B cell (primary cell): ENCODE results near the gene STPG3. TPM values are rescaled to one million over a fixed set of nuclear protein-coding genes. Genes with fewer than 3 reads are reported as not detected.

Source experiments
- ATAC-seq: fragments of 200-7000 bp; cut with Tn5 transposase; one replicate; pipeline ENCODE4 v1.10.0; 2021; ENCODE audit warnings: low read depth, mild to moderate bottlenecking, moderate number of reproducible peaks, moderate library complexity
- CTCF ChIA-PET: fragments of 350-600 bp; sonication (Branson Sonifier 250); formaldehyde crosslinking; loops from one replicate; lab custom pipeline; 2021; ENCODE audit warnings: antibody characterized with exemption, inconsistent platforms; lab: Charles Lee
- POLR2A ChIA-PET: fragments of 350-600 bp; sonication (Branson Sonifier 250); formaldehyde crosslinking; loops from one replicate; lab custom pipeline; 2021; ENCODE audit warnings: antibody characterized with exemption; lab: Charles Lee
- DNase-seq: peaks from one replicate; pipeline ENCODE4 v3.0.0; 2013
- H2AFZ ChIP-seq: 2 replicates; pipeline ENCODE4 v1.6.1; 2012; ENCODE audit warnings: mild to moderate bottlenecking, low read depth, low read length; ENCODE audit not compliant: insufficient read depth, poor library complexity, severe bottlenecking
- H3K27ac ChIP-seq, 2 donors: 1 replicate in 1 of 2; 2 replicates in 1 of 2; pipeline ENCODE4 v1.5.1; 2012 to 2013; ENCODE audit warnings: low read length in 2 of 2, mild to moderate bottlenecking in 2 of 2, moderate library complexity in 1 of 2
- H3K27me3 ChIP-seq, 4 experiments: fragments of 200-600 bp in 1 of 4; sonication (generic) in 1 of 4; replicated peaks in 1 of 4; 1 replicate in 2 of 4; 2 replicates in 2 of 4; pipeline versions ENCODE4 v1.6.1 to v1.7.0; 2013 to 2016; ENCODE audit warnings: low read length in 3 of 4, mild to moderate bottlenecking in 2 of 4, mixed read lengths in 1 of 4, moderate library complexity in 1 of 4; ENCODE audit not compliant: insufficient read depth in 4 of 4, control insufficient read depth in 3 of 4; ENCODE audit errors: control extremely low read depth in 1 of 4
- H3K36me3 ChIP-seq, 2 experiments: replicated peaks in 1 of 2; 1 replicate in 1 of 2; 2 replicates in 1 of 2; pipeline versions ENCODE4 v1.6.1 to v1.7.1; 2013; ENCODE audit warnings: low read length in 1 of 2; ENCODE audit not compliant: insufficient read depth in 2 of 2, control insufficient read depth in 1 of 2; ENCODE audit errors: control extremely low read depth in 1 of 2, extremely low read depth in 1 of 2
- H3K4me1 ChIP-seq, 2 donors: fragments of 200-600 bp in 1 of 2; sonication (generic) in 1 of 2; 1 replicate in 1 of 2; 2 replicates in 1 of 2; pipeline versions ENCODE4 v1.5.1 to v1.6.1; 2013 to 2017; ENCODE audit warnings: low read length in 2 of 2; ENCODE audit not compliant: control insufficient read depth in 2 of 2, insufficient read depth in 2 of 2
- H3K4me2 ChIP-seq: replicated peaks from 2 replicates; pipeline ENCODE3; 2012; ENCODE audit warnings: mild to moderate bottlenecking, low read depth, low read length; ENCODE audit not compliant: poor library complexity, severe bottlenecking
- H3K4me3 ChIP-seq, 5 experiments: fragments of 200-600 bp in 1 of 5; sonication (generic) in 1 of 5; 1 replicate in 3 of 5; 2 replicates in 2 of 5; pipeline versions ENCODE4 v1.5.1 to v1.7.0; 2011 to 2016; ENCODE audit warnings: low read length in 4 of 5, mild to moderate bottlenecking in 4 of 5, low read depth in 2 of 5, control low read depth in 1 of 5, moderate library complexity in 1 of 5; ENCODE audit not compliant: insufficient read depth in 1 of 5; ENCODE audit errors: control extremely low read depth in 1 of 5, extremely low read depth in 1 of 5
- H3K79me2 ChIP-seq: fragments of 200-600 bp; sonication (generic); one replicate; pipeline ENCODE4 v1.6.0; 2016; ENCODE audit warnings: low read length; ENCODE audit not compliant: control insufficient read depth, insufficient read depth
- H3K9ac ChIP-seq: fragments of 200-600 bp; sonication (generic); 2 replicates; pipeline ENCODE4 v1.6.1; 2017; ENCODE audit warnings: mild to moderate bottlenecking, low read length, moderate library complexity
- H3K9me3 ChIP-seq, 3 donors: one replicate each; pipeline versions ENCODE4 v1.6.1 to v1.7.1; 2013; ENCODE audit warnings: low read length in 2 of 3; ENCODE audit not compliant: control insufficient read depth in 2 of 3, insufficient read depth in 1 of 3; ENCODE audit errors: control extremely low read depth in 1 of 3
- H4K20me1 ChIP-seq: 2 replicates; pipeline ENCODE4 v1.6.0; 2012; ENCODE audit warnings: mild to moderate bottlenecking, low read length; ENCODE audit not compliant: insufficient read depth, control insufficient read depth, poor library complexity, severe bottlenecking
- H3K27ac Mint-ChIP-seq: one replicate; pipeline ENCODE4 v1.8.0; 2021; ENCODE audit warnings: mixed read lengths
- H3K27me3 Mint-ChIP-seq: one replicate; pipeline ENCODE4 v1.8.0; 2021; ENCODE audit warnings: mixed read lengths
- H3K4me1 Mint-ChIP-seq: one replicate; pipeline ENCODE4 v1.8.0; 2021; ENCODE audit warnings: mixed read lengths
- H3K4me3 Mint-ChIP-seq: one replicate; pipeline ENCODE4 v1.8.0; 2021; ENCODE audit warnings: mixed read lengths
- H3K9me3 Mint-ChIP-seq: one replicate; pipeline ENCODE4 v1.8.0; 2022; ENCODE audit warnings: mixed read lengths; ENCODE audit not compliant: insufficient read depth
- EZH2 ChIP-seq: IDR thresholded peaks from 2 replicates; pipeline ENCODE4 v1.6.1; 2012; ENCODE audit warnings: borderline replicate concordance, low read depth, mild to moderate bottlenecking, moderate library complexity, low read length; ENCODE audit not compliant: insufficient read depth, poor library complexity, severe bottlenecking
- WGBS: methylation state at CpG from one replicate; pipeline ENCODE4 v1.1.5; 2013; ENCODE audit warnings: missing lambda C conversion rate; ENCODE audit not compliant: insufficient coverage; 5-methylcytosine and 5-hydroxymethylcytosine counted together
- intact Hi-C: fragments of 100-400 bp; cut with micrococcal nuclease; formaldehyde crosslinking; loops from one replicate; pipeline ENCODE4 v1.10.0; 2022
- polyA plus RNA-seq: library from polyadenylated mRNA; depleted of rRNA; stranded (reverse); fragments of >200 nt; gene quantifications from 2 replicates; pipeline ENCODE4 v1.2.3, GENCODE V29; 2012
- total RNA-seq, 2 donors: library from RNA; stranded (reverse); fragments of 120-200 nt in 1 of 2; gene quantifications; 1 replicate in 1 of 2; 2 replicates in 1 of 2; pipeline versions ENCODE4 v1.2.3 to v1.2.4, GENCODE V29; 2013 to 2022
- TF ChIP-seq, protein P1 (sequence below): fragments of 200-600 bp; IDR thresholded peaks from one replicate; pipeline ENCODE4 v1.8.0; 2022; ENCODE audit warnings: antibody characterized with exemption, mild to moderate bottlenecking

STPG3 gene
- total and polyA plus RNA-seq, 2 donors (not counting 1 experiment from before 2014, with no cell fraction given), result not detected

DNA sequence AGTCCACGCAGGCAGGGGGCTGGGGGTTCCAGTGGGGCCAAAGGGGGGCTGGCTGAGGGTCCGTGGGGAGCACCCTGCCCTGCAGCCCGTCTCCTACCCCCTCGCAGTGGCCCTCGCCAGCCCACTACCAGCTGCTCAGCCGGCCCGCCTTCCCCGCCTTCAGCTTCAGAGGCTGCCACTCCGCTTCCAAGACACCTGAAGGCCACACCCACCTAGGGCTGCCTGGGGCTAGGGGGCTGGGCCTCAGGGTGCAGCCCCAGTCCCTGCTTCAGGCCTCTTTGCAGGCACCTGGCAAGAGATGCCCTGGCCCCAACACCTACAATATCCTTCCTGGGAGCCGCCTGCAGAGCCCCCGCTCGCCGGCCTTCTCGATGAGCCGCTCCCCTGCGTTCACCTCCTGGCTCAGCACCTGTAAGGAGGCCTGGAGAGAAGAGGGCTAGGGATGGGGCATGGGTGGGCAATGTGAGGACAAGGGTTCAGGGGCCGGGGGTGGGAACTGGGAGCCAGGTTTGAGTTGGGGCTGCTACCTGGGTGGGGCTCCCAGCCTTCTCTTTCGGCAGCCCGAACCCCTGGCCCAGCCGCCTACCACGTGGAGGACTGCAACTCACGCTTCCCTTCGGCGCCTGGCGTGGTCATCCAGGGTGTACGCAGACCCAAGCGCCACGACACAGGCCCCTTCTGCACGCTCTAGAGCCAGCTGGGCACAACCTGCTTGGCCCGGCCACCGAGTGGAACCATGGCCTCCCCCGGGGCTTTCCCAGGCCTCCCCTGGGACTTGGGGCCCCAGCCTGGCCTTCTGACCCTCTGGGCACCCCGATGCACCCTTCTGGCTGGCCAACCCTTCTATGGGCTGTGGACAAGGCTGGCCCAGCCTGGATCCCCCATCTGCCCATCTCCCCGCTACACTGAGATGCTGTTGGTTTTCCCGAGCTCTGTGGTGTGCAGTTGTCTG is 1.7 kb downstream of the STPG3 start:
- no peaks in the 10 kb centered on the region for H3K9me3 Mint-ChIP-seq
- no peak overlapping the region for H3K27ac Mint-ChIP-seq
- peaks cover 25% of the 10 kb centered on the region for H3K4me1 Mint-ChIP-seq
- peaks cover 17 to 27% of the 10 kb centered on the region in 2 donors for H3K4me1 ChIP-seq
- no peaks in the 10 kb centered on the region for H3K27me3 ChIP-seq
- no peak overlapping the region for H3K4me2 ChIP-seq
- TF ChIP-seq, protein P1, sequence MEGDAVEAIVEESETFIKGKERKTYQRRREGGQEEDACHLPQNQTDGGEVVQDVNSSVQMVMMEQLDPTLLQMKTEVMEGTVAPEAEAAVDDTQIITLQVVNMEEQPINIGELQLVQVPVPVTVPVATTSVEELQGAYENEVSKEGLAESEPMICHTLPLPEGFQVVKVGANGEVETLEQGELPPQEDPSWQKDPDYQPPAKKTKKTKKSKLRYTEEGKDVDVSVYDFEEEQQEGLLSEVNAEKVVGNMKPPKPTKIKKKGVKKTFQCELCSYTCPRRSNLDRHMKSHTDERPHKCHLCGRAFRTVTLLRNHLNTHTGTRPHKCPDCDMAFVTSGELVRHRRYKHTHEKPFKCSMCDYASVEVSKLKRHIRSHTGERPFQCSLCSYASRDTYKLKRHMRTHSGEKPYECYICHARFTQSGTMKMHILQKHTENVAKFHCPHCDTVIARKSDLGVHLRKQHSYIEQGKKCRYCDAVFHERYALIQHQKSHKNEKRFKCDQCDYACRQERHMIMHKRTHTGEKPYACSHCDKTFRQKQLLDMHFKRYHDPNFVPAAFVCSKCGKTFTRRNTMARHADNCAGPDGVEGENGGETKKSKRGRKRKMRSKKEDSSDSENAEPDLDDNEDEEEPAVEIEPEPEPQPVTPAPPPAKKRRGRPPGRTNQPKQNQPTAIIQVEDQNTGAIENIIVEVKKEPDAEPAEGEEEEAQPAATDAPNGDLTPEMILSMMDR, result no peak
- TF ChIP-seq EZH2, result no peak
- H3K9me3 ChIP-seq, result no peaks in the 10 kb centered on the region
- WGBS, result 83% methylated on average over 33 of the region's 35 CpGs
- DNase-seq (no peak), ATAC-seq (no peak)
- ChIA-PET POLR2A (interaction anchor here (2.3 to 3.5 kb wide), 2 partner anchors 10 to 12 kb away, joined by 15 to 29 read pairs; partner anchors contain the start of gene TUBB4B), CTCF (interaction anchor here (2.1 to 2.3 kb wide), 2 partner anchors 12 to 16 kb away, joined by 6 to 14 read pairs; partner anchors contain the start of gene TUBB4B)
- H3K27me3 Mint-ChIP-seq, result no peaks in the 10 kb centered on the region
- intact Hi-C loops, result no loop called here
- H3K79me2 ChIP-seq, result peaks cover 21% of the 10 kb centered on the region
- peak overlapping the region; percentile 32 for H3K4me3 Mint-ChIP-seq
- H3K36me3 ChIP-seq, result peaks cover 0 to 6% of the 10 kb centered on the region in 2 experiments
- peaks cover 18% of the 10 kb centered on the region for H4K20me1 ChIP-seq
- H3K4me3 ChIP-seq, result no peak overlapping the region
- no peak overlapping the region for H3K9ac ChIP-seq
- H3K27ac ChIP-seq, result no peak overlapping the region
- no peak overlapping the region for H2AFZ ChIP-seq
